ENCODE data around the gene NUP153.
"Not testable (repeated sequence)": the region's sequence is repeated elsewhere in the genome, so short reads cannot be mapped to it uniquely, and the experiment has no call there.

Gene NUP153

DNA sequence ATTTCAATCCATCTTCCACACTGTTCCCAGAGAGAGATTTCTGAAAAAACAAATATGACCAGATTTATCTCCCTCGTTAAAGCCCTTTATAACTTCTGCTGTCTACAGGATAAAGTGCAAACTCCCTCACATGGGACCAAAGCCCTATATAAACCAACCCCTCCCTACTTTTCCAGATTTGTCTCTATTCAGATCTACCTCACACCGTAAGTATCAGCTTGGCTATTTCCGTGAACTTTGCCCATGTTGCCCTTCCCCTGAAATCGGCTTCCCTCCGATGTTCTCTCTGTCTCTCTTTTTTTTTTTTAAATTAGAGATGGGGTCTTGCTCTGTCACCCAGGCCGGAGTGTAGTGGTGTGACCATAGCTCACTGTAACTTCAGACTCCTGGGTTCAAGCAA lies 118.7 kb downstream of the NUP153 start:
- no peak for TF ChIP-seq CTCF (IDR thresholded peaks at IDR 0.05; ENCODE audit: low read depth, low read length)
- no peak overlapping the region for H3K4me3 ChIP-seq (ENCODE audit: low read depth, low read length)
- DNase-seq = no peak
- H3K36me3 ChIP-seq = no peaks in the 10 kb centered on the region
- H3K27ac ChIP-seq = no peak overlapping the region
- H3K27me3 ChIP-seq (ENCODE audit: insufficient read depth, low read depth, severe bottlenecking) = no peaks in the 10 kb centered on the region
- H3K9me3 ChIP-seq (ENCODE audit: severe bottlenecking) = no peaks in the 10 kb centered on the region

DNA sequence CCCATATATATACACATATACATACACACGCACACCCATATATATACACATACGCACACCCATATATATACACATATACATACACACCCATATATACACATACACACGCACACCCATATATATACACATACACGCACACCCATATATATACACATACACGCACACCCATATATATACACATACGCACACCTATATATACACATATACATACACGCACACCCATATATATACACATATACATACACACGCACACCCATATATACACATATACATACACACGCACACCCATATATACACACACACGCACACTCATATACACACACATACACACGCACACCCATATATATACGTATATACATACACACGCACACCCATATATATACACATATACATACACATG lies 120.1 kb downstream of the NUP153 start:
- H3K9me3 ChIP-seq (ENCODE audit: severe bottlenecking); H3K27me3 ChIP-seq (ENCODE audit: insufficient read depth, low read depth, severe bottlenecking); H3K27ac ChIP-seq; DNase-seq; H3K36me3 ChIP-seq; H3K4me3 ChIP-seq (ENCODE audit: low read depth, low read length): not testable (repeated sequence)

- Histone ChIP-seq H3K4me3 (ENCODE audit: low read depth, low read length) (no peak overlapping the region), H3K27ac (no peak overlapping the region), H3K36me3 (no peaks in the 10 kb centered on the region), H3K9me3 (ENCODE audit: severe bottlenecking) (peaks cover under 1% of the 10 kb centered on the region), H3K27me3 (ENCODE audit: insufficient read depth, low read depth, severe bottlenecking) (no peaks in the 10 kb centered on the region)
- TF ChIP-seq CTCF (IDR thresholded peaks at IDR 0.05; ENCODE audit: low read depth, low read length) = peak; percentile 62
- DNase-seq = peak; percentile 69
Measured at GRCh38 chr6:17585766-17586490, 120.8 kb downstream of the NUP153 start.

DNA sequence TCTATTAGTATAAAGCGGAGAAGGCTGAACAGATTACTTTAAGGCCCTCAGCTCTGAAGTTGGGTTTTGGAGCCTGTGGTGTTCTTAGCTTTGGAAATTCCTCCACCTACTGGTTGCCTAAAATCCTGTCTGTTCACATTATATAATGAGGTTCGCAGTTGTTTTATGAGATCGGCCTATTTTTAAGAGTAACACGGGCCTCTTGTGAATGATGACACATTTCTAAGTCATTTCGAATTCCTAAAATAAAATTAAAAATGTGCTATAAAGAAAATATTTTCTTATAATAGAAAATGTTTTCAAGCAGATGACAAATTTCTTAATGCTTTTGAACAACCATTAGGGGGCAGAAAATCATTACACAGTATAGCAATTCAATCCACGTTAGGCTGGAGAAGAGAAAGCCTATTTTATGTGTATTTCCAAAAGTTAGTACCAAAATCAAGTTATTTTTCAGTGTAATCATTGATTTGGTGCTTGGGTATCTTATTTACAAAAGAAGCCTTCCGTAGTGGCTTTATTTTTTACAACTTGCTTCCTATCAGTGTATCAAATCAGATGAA lies 122.4 kb downstream of the NUP153 start:
- H3K36me3 ChIP-seq = no peaks in the 10 kb centered on the region
- H3K4me3 ChIP-seq (ENCODE audit: low read depth, low read length) = peak overlapping the region; percentile 26
- H3K9me3 ChIP-seq (ENCODE audit: severe bottlenecking) = peaks cover 8% of the 10 kb centered on the region
- no peaks in the 10 kb centered on the region for H3K27me3 ChIP-seq (ENCODE audit: insufficient read depth, low read depth, severe bottlenecking)
- peak; percentile 75 for TF ChIP-seq CTCF (IDR thresholded peaks at IDR 0.05; ENCODE audit: low read depth, low read length)
- no peak overlapping the region for H3K27ac ChIP-seq
- peak; percentile 51 for DNase-seq

GRCh38 chr6:17583811-17584210 lies 122.9 kb downstream of the NUP153 start:
- H3K4me3 ChIP-seq (ENCODE audit: low read depth, low read length) = no peak overlapping the region
- H3K27me3 ChIP-seq (ENCODE audit: insufficient read depth, low read depth, severe bottlenecking) = no peaks in the 10 kb centered on the region
- H3K9me3 ChIP-seq (ENCODE audit: severe bottlenecking) = peaks cover 8% of the 10 kb centered on the region
- no peaks in the 10 kb centered on the region for H3K36me3 ChIP-seq
- no peak overlapping the region for H3K27ac ChIP-seq
- DNase-seq = no peak
- no peak for TF ChIP-seq CTCF (IDR thresholded peaks at IDR 0.05; ENCODE audit: low read depth, low read length)

- not testable (repeated sequence) for H3K4me3 ChIP-seq (ENCODE audit: low read depth, low read length); H3K27me3 ChIP-seq (ENCODE audit: insufficient read depth, low read depth, severe bottlenecking); H3K36me3 ChIP-seq; DNase-seq; H3K27ac ChIP-seq
- peaks cover 17% of the 10 kb centered on the region for H3K9me3 ChIP-seq (ENCODE audit: severe bottlenecking)
Measured at GRCh38 chr6:17581282-17581681, 125.4 kb downstream of the NUP153 start.
